ENCODE data around the gene CSF1R. TPM values are rescaled to one million over a fixed set of nuclear protein-coding genes. Genes with fewer than 3 reads are reported as not detected.
A peak's percentile ranks its signal among the peaks of the same experiment; 100 is the strongest.

Gene CSF1R
- total RNA-seq, 2 experiments from 2014 or later: 0.41 to 0.78 TPM

DNA sequence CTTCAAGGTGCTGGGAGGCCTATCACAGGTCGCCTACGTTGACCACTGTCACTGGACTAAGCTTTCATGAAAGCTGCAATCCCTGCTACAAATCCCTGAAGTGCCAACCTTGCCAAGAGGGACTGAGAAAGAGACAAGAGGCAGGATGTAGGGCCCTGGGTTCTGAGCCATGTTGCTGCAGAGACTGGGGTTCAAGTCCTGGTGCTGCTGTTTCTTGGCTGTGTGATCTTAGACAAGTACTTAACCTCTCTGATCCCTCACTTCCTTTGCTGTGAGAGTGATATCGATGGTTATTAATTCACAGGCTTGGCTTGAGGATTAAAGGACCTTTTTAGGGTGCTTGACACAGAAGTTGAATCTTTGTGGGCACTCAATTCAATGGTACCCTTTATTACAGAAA lies 15.5 kb downstream of the CSF1R start:
- no peak overlapping the region for H3K27ac Mint-ChIP-seq
- CTCF ChIA-PET: no interaction called here
- intact Hi-C loops (cut with micrococcal nuclease): no loop called here
- no peak for DNase-seq
- POLR2A ChIA-PET: no interaction called here
- H3K9me3 Mint-ChIP-seq: no peaks in the 10 kb centered on the region
- H3K27me3 Mint-ChIP-seq: no peaks in the 10 kb centered on the region
- peaks cover 12% of the 10 kb centered on the region for H3K4me1 Mint-ChIP-seq (ENCODE audit: low read depth)
- H3K36me3 Mint-ChIP-seq: no peaks in the 10 kb centered on the region
- no peak overlapping the region for H3K4me3 Mint-ChIP-seq

DNA sequence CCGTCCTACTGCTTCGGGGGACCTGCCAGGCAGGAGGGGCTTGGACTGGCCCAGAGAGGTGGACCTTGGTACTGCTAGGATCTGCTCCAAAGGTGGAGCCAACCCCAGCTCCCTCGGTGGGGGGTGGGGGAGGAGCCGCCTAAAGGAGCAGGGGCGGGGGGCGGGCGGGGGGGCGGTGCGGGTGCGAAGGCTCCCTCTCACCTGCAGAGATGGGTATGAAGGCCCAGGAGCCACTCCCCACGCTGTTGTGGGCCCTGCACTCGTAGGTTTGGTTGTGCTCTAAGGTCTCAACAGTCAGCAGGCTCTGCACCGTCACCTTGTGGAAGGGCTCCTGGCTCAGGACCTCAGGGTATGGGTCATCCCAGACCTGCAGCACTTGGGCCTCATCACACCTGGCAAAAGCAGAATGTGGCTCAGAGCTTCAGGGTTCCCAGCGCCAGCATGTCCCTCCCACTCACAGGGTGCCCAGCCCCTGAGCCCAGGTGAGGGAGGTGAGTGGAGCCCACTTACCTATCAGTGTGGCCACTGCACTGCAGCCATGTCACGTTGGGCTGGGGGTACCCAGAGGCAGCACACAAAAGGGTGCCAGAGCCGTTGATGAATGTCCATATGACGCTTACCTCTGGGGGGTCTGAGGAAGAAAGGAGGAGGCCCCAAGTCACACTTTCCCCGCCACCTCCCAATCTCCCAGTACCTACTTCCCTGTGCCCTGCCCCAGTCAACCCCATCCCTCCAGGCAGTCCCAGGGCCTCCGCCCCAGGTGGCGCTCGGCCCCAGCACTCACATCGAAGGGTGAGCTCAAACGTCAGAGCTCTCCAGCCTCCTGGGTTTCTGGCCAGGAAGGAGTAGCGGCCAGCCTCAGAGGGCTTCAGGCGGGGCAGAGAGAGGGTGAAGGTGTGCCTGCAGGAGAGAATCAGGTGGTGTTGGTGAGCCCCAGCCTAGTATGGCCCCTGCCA lies 16.4 kb downstream of the CSF1R start:
- intact Hi-C loops (cut with micrococcal nuclease): loop anchor here (5.0 kb wide), 1 partner anchor 68 kb away; the partner anchor contains the start of genes HMGXB3 and TIGD6
- Mint-ChIP-seq H3K36me3 (no peaks in the 10 kb centered on the region), H3K27ac (no peak overlapping the region), H3K4me3 (no peak overlapping the region), H3K4me1 (ENCODE audit: low read depth) (peaks cover 12% of the 10 kb centered on the region), H3K27me3 (no peaks in the 10 kb centered on the region), H3K9me3 (no peaks in the 10 kb centered on the region)
- ChIA-PET POLR2A (no interaction called here), CTCF (no interaction called here)
- DNase-seq: no peak

DNA sequence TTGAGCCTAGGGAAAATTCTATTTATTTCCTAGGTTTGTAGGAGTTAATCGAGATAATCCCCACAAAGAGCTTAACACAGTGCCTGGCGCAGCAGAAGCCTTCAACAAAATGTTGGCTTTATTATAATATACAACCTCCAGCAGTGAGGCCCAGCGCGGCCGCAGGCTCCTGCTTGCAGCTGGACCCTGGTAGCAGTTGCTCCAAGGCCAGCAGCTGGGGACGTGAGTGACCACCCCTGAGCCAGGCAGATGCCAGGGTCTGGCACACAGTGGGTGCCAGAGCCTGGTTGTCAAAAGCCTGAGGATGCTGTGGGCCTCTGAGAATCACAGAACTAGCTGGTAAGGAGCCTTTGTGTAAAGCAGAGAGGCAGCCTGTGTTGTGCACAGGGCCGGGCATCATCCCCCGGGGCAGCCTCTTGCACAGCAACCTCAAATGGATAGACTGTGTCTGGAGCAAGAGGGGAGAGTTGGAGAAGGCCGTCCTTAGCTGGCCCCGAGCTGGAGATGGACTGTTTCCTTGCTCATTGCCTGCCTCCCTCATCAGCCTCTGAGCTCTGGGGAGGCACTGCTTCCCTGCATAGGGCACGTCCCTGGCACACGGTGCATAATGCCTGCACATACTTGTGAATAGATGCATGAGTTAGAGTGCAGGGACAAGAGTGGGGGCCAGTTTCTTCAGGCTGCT lies 17.3 kb downstream of the CSF1R start:
- CTCF ChIA-PET: no interaction called here
- Mint-ChIP-seq H3K36me3 (no peaks in the 10 kb centered on the region), H3K9me3 (no peaks in the 10 kb centered on the region), H3K4me1 (ENCODE audit: low read depth) (peaks cover 12% of the 10 kb centered on the region), H3K27me3 (peaks cover 2% of the 10 kb centered on the region), H3K4me3 (no peak overlapping the region), H3K27ac (no peak overlapping the region)
- intact Hi-C loops (cut with micrococcal nuclease): loop anchor here (5.0 kb wide), 1 partner anchor 67 kb away; the partner anchor contains the start of genes HMGXB3 and TIGD6
- POLR2A ChIA-PET: no interaction called here
- DNase-seq: no peak

DNA sequence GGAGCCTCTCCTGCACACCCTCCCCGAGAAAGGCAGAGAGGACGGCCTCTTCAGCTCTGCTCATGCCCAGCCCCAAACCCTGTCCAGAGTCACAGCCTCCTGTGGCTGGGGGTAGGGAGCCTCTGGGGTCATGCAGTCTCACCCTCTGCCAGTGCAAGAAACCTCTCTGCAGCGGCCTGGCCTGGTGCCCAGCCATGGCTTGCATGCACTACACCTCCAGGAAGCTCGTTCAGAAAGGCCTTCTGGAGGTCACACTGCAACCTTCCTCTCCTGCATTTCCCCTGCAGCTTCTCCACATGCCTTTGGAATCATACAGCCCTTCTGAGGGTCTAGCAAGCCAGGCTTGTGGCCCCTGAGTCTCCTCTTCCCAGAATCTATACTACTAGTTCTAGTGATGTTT lies 17.9 kb downstream of the CSF1R start:
- ChIA-PET CTCF (no interaction called here), POLR2A (no interaction called here)
- Mint-ChIP-seq H3K27ac (no peak overlapping the region), H3K9me3 (no peaks in the 10 kb centered on the region), H3K27me3 (peaks cover 2% of the 10 kb centered on the region), H3K4me3 (no peak overlapping the region), H3K36me3 (no peaks in the 10 kb centered on the region), H3K4me1 (ENCODE audit: low read depth) (peaks cover 12% of the 10 kb centered on the region)
- no peak for DNase-seq
- intact Hi-C loops (cut with micrococcal nuclease): loop anchor here (5.0 kb wide), 1 partner anchor 66 kb away; the partner anchor contains the start of genes HMGXB3 and TIGD6

DNA sequence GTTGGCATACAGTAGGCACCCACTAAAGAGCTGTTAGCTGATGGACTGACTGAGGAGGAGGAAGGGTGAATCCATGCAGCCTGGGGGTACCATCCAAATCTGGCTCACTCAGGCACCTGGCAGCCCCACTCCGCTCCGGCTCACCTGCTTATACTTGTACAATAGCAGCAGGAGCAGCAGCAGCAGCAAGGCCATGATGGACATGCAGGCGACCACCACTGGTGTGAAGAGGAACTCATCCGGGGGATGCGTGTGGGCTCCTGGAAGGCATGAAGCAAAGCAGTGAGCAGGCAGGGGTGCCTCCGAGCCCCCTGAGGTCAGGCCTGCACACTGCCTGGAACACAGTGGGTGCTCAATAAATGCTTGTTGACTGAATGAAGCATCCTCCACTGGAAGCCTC lies 18.3 kb downstream of the CSF1R start:
- ChIA-PET CTCF (no interaction called here), POLR2A (no interaction called here)
- H3K27ac Mint-ChIP-seq: no peak overlapping the region
- H3K4me3 Mint-ChIP-seq: no peak overlapping the region
- no peaks in the 10 kb centered on the region for H3K9me3 Mint-ChIP-seq
- no peaks in the 10 kb centered on the region for H3K36me3 Mint-ChIP-seq
- no peak for DNase-seq
- peaks cover 2% of the 10 kb centered on the region for H3K27me3 Mint-ChIP-seq
- intact Hi-C loops (cut with micrococcal nuclease): loop anchor here (5.0 kb wide), 1 partner anchor 66 kb away; the partner anchor contains the start of genes HMGXB3 and TIGD6
- H3K4me1 Mint-ChIP-seq (ENCODE audit: low read depth): peaks cover 12% of the 10 kb centered on the region

DNA sequence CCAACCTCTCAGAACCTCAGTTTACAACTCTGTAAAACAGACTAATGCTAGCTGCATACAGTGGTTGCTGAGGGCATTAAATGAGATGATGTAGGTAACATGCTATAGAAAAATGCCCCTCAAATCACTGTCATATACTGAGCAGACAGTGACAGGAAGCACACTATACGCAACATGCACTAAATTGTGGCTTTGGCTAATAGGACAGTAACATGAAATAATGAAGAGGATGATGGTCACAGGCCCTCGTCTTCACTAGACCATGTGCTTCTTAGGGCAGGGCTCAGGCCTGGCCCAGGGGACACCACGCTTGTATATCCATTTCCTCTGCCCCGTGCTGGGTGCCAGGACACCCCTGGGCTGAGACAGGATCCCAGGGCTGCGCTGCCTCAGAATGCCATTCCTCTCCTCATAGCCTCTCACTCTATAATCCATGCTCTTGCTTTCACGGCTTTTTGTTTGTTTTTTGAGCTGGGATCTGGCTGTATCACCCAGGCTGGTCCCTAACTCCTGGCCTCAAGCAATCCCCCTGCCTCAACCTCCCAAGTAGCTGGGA lies 18.9 kb downstream of the CSF1R start:
- POLR2A ChIA-PET: no interaction called here
- CTCF ChIA-PET: interaction anchor here (0.6 kb wide), 1 partner anchor 431 kb away, joined by 5 read pairs; no protein-coding TSS in a partner anchor
- Mint-ChIP-seq H3K27ac (no peak overlapping the region), H3K27me3 (peaks cover 2% of the 10 kb centered on the region), H3K4me3 (no peak overlapping the region), H3K36me3 (no peaks in the 10 kb centered on the region), H3K9me3 (no peaks in the 10 kb centered on the region), H3K4me1 (ENCODE audit: low read depth) (peaks cover 12% of the 10 kb centered on the region)
- DNase-seq: no peak
- intact Hi-C loops (cut with micrococcal nuclease): loop anchor here (1.0 to 5.0 kb wide), 2 partner anchors 25 to 65 kb away; partner anchors contain the start of genes HMGXB3 and TIGD6

DNA sequence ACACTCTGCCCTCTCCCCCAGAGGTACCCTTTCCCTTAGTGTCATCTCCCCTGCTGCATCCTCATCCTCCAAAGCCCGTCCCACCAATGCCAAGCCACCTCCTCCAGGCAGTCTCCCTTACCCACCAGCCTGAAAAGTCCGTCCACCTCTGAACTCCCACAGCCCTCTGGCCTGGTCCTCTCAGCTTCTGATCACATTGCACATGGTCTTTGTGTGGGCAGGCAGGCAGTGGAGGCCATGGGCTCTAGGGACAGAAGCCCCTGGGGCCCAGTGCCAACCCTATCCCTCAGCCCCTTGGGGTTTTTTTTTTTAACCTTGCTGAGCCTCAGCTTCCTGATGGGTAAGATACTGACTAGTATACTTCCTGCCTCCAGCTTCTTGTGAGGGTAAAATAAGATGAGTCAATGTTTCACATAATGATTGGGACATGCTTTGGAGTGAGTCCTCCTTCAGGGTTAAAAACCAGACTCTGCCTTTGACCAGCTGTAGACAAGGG lies 19.4 kb downstream of the CSF1R start:
- peak; percentile 26 for DNase-seq
- CTCF ChIA-PET: interaction anchor here (0.6 kb wide), 1 partner anchor 431 kb away, joined by 5 read pairs; no protein-coding TSS in a partner anchor
- no peaks in the 10 kb centered on the region for H3K36me3 Mint-ChIP-seq
- H3K27me3 Mint-ChIP-seq: peaks cover 2% of the 10 kb centered on the region
- POLR2A ChIA-PET: no interaction called here
- H3K27ac Mint-ChIP-seq: peak overlapping the region; percentile 38
- H3K9me3 Mint-ChIP-seq: no peaks in the 10 kb centered on the region
- no peak overlapping the region for H3K4me3 Mint-ChIP-seq
- intact Hi-C loops (cut with micrococcal nuclease): loop anchor here (1.0 to 5.0 kb wide), 2 partner anchors 25 to 65 kb away; partner anchors contain the start of genes HMGXB3 and TIGD6
- H3K4me1 Mint-ChIP-seq (ENCODE audit: low read depth): peaks cover 12% of the 10 kb centered on the region

DNA sequence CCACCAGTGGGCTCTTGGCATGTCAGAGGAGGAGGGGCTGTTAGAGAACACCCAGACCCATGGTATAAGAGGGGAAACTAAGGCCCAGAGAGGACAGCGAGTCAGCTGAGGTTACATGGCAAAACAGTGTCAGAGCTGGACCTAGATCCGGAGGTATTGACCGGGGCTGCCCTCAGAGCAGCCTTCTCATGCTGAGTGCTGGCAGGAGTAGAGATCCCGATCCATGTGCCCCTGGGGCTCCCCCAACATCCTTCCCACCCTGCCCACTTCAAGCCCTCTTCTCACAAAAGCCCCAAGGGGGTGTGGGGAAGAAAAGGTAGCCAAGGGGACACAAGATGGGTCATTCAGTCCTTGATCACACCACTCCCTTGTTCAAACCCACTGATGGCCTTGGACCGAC lies 19.9 kb downstream of the CSF1R start:
- H3K4me3 Mint-ChIP-seq: no peak overlapping the region
- intact Hi-C loops (cut with micrococcal nuclease): loop anchor here (5.0 kb wide), 1 partner anchor 64 kb away; the partner anchor contains the start of genes HMGXB3 and TIGD6
- H3K27me3 Mint-ChIP-seq: peaks cover 2% of the 10 kb centered on the region
- H3K27ac Mint-ChIP-seq: no peak overlapping the region
- no peaks in the 10 kb centered on the region for H3K9me3 Mint-ChIP-seq
- H3K4me1 Mint-ChIP-seq (ENCODE audit: low read depth): peaks cover 12% of the 10 kb centered on the region
- CTCF ChIA-PET: no interaction called here
- H3K36me3 Mint-ChIP-seq: no peaks in the 10 kb centered on the region
- POLR2A ChIA-PET: no interaction called here
- DNase-seq: no peak

DNA sequence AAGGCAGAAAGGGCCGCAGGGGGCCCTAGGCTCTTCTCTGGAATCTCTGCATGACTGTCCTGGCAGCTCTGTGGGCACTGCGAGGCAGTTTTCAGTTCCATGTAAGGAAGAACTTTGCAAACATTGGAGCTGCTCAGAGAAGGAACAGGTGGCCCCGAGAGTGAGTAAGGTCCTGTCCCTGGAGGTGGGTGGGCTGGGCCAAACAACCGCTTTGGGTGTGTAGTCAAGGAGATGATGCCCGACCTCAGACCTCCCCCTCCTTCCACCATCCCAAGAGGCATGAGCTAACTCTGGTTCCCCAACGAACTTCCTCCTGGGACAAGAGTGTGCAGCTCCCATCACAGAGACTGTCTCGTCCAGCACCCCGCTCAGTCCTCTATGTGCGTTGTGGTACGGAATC lies 20.5 kb downstream of the CSF1R start:
- H3K4me1 Mint-ChIP-seq (ENCODE audit: low read depth): peaks cover 12% of the 10 kb centered on the region
- H3K4me3 Mint-ChIP-seq: no peak overlapping the region
- no peaks in the 10 kb centered on the region for H3K36me3 Mint-ChIP-seq
- H3K27me3 Mint-ChIP-seq: peaks cover 2% of the 10 kb centered on the region
- ChIA-PET CTCF (no interaction called here), POLR2A (no interaction called here)
- no peaks in the 10 kb centered on the region for H3K9me3 Mint-ChIP-seq
- intact Hi-C loops (cut with micrococcal nuclease): loop anchor here (5.0 kb wide), 1 partner anchor 64 kb away; the partner anchor contains the start of genes HMGXB3 and TIGD6
- DNase-seq: no peak
- no peak overlapping the region for H3K27ac Mint-ChIP-seq

DNA sequence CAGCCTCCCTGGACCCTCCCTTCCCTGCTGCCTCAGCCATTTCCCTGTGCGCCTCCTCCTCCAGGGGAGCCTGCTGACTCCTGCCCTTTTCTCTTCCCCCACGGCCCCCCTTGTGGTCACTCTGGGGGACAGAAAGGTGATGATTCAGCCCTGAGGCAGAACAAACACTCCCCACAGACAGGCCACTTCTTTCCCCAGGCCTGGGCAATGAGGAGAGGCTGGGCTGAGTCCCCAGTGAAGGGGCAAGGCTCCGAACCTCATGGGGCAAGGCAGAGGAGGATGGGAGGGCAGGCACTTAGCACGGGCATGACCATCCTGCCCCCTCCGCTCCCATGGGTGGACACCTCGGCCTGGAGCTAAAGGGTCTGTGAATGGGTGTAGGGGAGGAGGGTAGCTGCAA lies 21.0 kb downstream of the CSF1R start:
- no peak for DNase-seq
- Mint-ChIP-seq H3K4me3 (no peak overlapping the region), H3K9me3 (no peaks in the 10 kb centered on the region), H3K27ac (no peak overlapping the region), H3K4me1 (ENCODE audit: low read depth) (peaks cover 12% of the 10 kb centered on the region), H3K36me3 (no peaks in the 10 kb centered on the region), H3K27me3 (peaks cover 2% of the 10 kb centered on the region)
- ChIA-PET POLR2A (no interaction called here), CTCF (no interaction called here)
- intact Hi-C loops (cut with micrococcal nuclease): loop anchor here (5.0 kb wide), 1 partner anchor 63 kb away; the partner anchor contains the start of genes HMGXB3 and TIGD6

DNA sequence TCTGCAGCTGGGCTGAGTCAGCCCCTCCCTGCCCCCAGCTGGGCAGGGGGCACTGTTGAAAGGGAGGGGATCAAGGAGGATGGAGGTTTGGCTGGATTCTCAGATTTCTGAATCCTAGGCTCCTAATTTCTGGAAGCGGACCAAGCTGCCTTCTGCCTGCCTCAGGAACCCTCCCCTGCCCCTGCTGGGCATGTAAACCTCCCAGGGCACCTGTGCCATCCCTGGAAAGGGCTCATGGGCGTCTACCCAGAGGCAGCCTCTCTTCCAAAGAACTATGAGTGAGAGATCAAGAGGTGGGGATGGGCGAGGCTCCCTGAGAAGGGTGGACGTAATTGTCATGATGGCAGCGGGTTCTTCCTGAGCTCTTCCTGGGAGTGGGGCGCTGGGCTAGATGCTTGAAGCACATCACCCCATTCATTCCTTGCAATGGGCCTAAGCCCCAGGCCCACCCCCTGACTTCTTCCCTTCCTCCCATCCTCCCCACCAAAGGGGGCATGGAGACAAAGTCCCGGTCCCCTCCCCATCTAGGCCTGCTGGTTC lies 21.6 kb downstream of the CSF1R start:
- no peak overlapping the region for H3K4me3 Mint-ChIP-seq
- H3K4me1 Mint-ChIP-seq (ENCODE audit: low read depth): peaks cover 12% of the 10 kb centered on the region

More for the DNA sequence above, 21.6 kb downstream of the CSF1R start:
- H3K27me3 Mint-ChIP-seq: peaks cover 2% of the 10 kb centered on the region
- H3K9me3 Mint-ChIP-seq: no peaks in the 10 kb centered on the region
- DNase-seq: no peak
- H3K36me3 Mint-ChIP-seq: no peaks in the 10 kb centered on the region
- ChIA-PET POLR2A (interaction anchor here (1.3 kb wide), 1 partner anchor 31 kb away, joined by 3 read pairs; no protein-coding TSS in a partner anchor), CTCF (no interaction called here)
- intact Hi-C loops (cut with micrococcal nuclease): loop anchor here (5.0 kb wide), 1 partner anchor 62 kb away; the partner anchor contains the start of genes HMGXB3 and TIGD6
- H3K27ac Mint-ChIP-seq: no peak overlapping the region
